CD1c-positive myeloid dendritic cell (primary cell): ENCODE data around the gene JMJD8.

ENCODE experiments used
- DNase-seq: peaks from one replicate; pipeline ENCODE4 v3.0.0-alpha.2; 2016; ENCODE audit errors: extremely low spot score

Gene JMJD8

GRCh38 chr16:721765-722540 is 37.8 kb upstream of the JMJD8 start:
- DNase-seq: no peak

- peak; percentile 76 for DNase-seq
Measured at GRCh38 chr16:720990-721764, 37.0 kb upstream of the JMJD8 start, which contains the start of gene ANTKMT. Gene ANTKMT, plus strand, starts transcription at chr16:721146. Its CDS starts 129 bp downstream, at chr16:721275.

GRCh38 chr16:720447-720989 is 36.4 kb upstream of the JMJD8 start:
- peak; percentile 45 for DNase-seq

- DNase-seq: no peak
Measured at GRCh38 chr16:719815-720446, 35.8 kb upstream of the JMJD8 start.

GRCh38 chr16:718922-719321 is 34.8 kb upstream of the JMJD8 start:
- DNase-seq: no peak

GRCh38 chr16:718389-718788 is 34.3 kb upstream of the JMJD8 start:
- DNase-seq: no peak

- DNase-seq: no peak
Measured at GRCh38 chr16:717450-718245, 33.5 kb upstream of the JMJD8 start.

- no peak for DNase-seq
Measured at GRCh38 chr16:716768-717325, 32.7 kb upstream of the JMJD8 start.

GRCh38 chr16:716200-716568 is 32.0 kb upstream of the JMJD8 start:
- no peak for DNase-seq

- DNase-seq: peak; percentile 19
Measured at GRCh38 chr16:715477-716199, 31.5 kb upstream of the JMJD8 start.

- DNase-seq: peak; percentile 94
Measured at GRCh38 chr16:714558-715476, 30.7 kb upstream of the JMJD8 start, which contains the start of gene METRN. Gene METRN, plus strand, starts transcription at chr16:715118. Its CDS starts 172 bp downstream, at chr16:715290.

- no peak for DNase-seq
Measured at GRCh38 chr16:714079-714478, 29.9 kb upstream of the JMJD8 start.

GRCh38 chr16:712740-713250 is 28.7 kb upstream of the JMJD8 start:
- DNase-seq: peak; percentile 61

- peak; percentile 83 for DNase-seq
Measured at GRCh38 chr16:711548-712320, 27.6 kb upstream of the JMJD8 start.

GRCh38 chr16:711084-711483 is 26.9 kb upstream of the JMJD8 start:
- DNase-seq: no peak

- DNase-seq: no peak
Measured at GRCh38 chr16:710500-711075, 26.5 kb upstream of the JMJD8 start.

- peak; percentile 50 for DNase-seq
Measured at GRCh38 chr16:709566-710499, 25.7 kb upstream of the JMJD8 start.
